WTC11 (cell line): ENCODE measurements around the gene KRTAP10-2. TPM values are rescaled to one million over a fixed set of nuclear protein-coding genes. Genes with fewer than 3 reads are reported as not detected.

Source experiments
- ATAC-seq: fragments of 200-7000 bp; cut with Tn5 transposase; 2 replicates; pipeline ENCODE4 v1.10.0; 2021; ENCODE audit warnings: mild to moderate bottlenecking, moderate library complexity
- CTCF ChIA-PET: fragments of 300-600 bp; sonication (Branson Sonifier 250); formaldehyde crosslinking; loops from one replicate; lab custom pipeline; 2021; ENCODE audit warnings: antibody characterized with exemption; lab: Charles Lee
- POLR2A ChIA-PET: fragments of 350-600 bp; sonication (Branson Sonifier 250); formaldehyde crosslinking; loops from one replicate; lab custom pipeline; 2021; ENCODE audit warnings: antibody characterized with exemption; lab: Charles Lee
- DNase-seq: peaks from one replicate; pipeline ENCODE4 v3.0.0; 2021; ENCODE audit warnings: low spot score
- H3K27ac Mint-ChIP-seq: 2 replicates; pipeline ENCODE4 v1.8.0; 2021; ENCODE audit warnings: mixed read lengths
- H3K27me3 Mint-ChIP-seq: 2 replicates; pipeline ENCODE4 v1.8.0; 2021; ENCODE audit warnings: low read depth, mild to moderate bottlenecking, moderate library complexity, mixed read lengths
- H3K36me3 Mint-ChIP-seq: 2 replicates; pipeline ENCODE4 v1.8.0; 2021; ENCODE audit warnings: mixed read lengths
- H3K4me1 Mint-ChIP-seq: 2 replicates; pipeline ENCODE4 v1.8.0; 2022; ENCODE audit warnings: mixed read lengths
- H3K4me3 Mint-ChIP-seq: 2 replicates; pipeline ENCODE4 v1.8.0; 2021; ENCODE audit warnings: mild to moderate bottlenecking, moderate library complexity, mixed read lengths
- H3K9me3 Mint-ChIP-seq: 2 replicates; pipeline ENCODE4 v1.8.0; 2021; ENCODE audit warnings: mixed read lengths
- CREM ChIP-seq: sonication (generic); formaldehyde crosslinking; IDR thresholded peaks from 2 replicates; pipeline ENCODE4 v1.8.1; 2022; ENCODE audit warnings: mild to moderate bottlenecking, missing genetic modification reagents, moderate library complexity
- FOXK1 ChIP-seq: sonication (generic); formaldehyde crosslinking; IDR thresholded peaks from 2 replicates; pipeline ENCODE4 v1.8.0; 2022; ENCODE audit warnings: mild to moderate bottlenecking, moderate library complexity, missing genetic modification reagents
- FOXP1 ChIP-seq: sonication (generic); formaldehyde crosslinking; IDR thresholded peaks from 2 replicates; pipeline ENCODE4 v1.8.0; 2022; ENCODE audit warnings: missing genetic modification reagents, mild to moderate bottlenecking, moderate library complexity, borderline replicate concordance
- JAZF1 ChIP-seq: fragments of 250-450 bp; sonication (Bioruptor Pico); IDR thresholded peaks from 2 replicates; pipeline ENCODE4 v1.9.0; 2021; ENCODE audit warnings: moderate library complexity, mild to moderate bottlenecking, inconsistent platforms
- JUN ChIP-seq: sonication (generic); formaldehyde crosslinking; IDR thresholded peaks from 2 replicates; pipeline ENCODE4 v1.8.0; 2023; ENCODE audit warnings: mild to moderate bottlenecking, missing genetic modification reagents
- PRRX2 ChIP-seq: fragments of 250-450 bp; sonication (Bioruptor Pico); IDR thresholded peaks from 2 replicates; pipeline ENCODE4 v1.8.0; 2021; ENCODE audit warnings: mild to moderate bottlenecking
- TCF7 ChIP-seq: sonication (generic); formaldehyde crosslinking; IDR thresholded peaks from 2 replicates; pipeline ENCODE4 v1.8.0; 2022; ENCODE audit warnings: mild to moderate bottlenecking, low read depth, missing genetic modification reagents, moderate library complexity
- total RNA-seq: library from RNA; stranded (reverse); gene quantifications from 3 replicates; pipeline ENCODE4 v1.2.3, GENCODE V29; 2021
- TF ChIP-seq, protein P1 (sequence below): fragments of 250-450 bp; sonication (Bioruptor Pico); IDR thresholded peaks from 2 replicates; pipeline ENCODE4 v1.9.0; 2021; ENCODE audit warnings: moderate library complexity, mild to moderate bottlenecking, inconsistent platforms, borderline replicate concordance
- TF ChIP-seq, protein P2 (sequence below): sonication (generic); formaldehyde crosslinking; IDR thresholded peaks from 2 replicates; pipeline ENCODE4 v1.8.1; 2023; ENCODE audit warnings: mild to moderate bottlenecking, missing genetic modification reagents, moderate library complexity
- TF ChIP-seq, protein P3 (sequence below): sonication (generic); formaldehyde crosslinking; IDR thresholded peaks from 2 replicates; pipeline ENCODE4 v1.8.0; 2022; ENCODE audit warnings: mild to moderate bottlenecking, missing genetic modification reagents
- TF ChIP-seq, protein P4 (sequence below): fragments of 250-450 bp; sonication (Bioruptor Pico); IDR thresholded peaks from 2 replicates; pipeline ENCODE4 v2.1.2; 2022; ENCODE audit warnings: mild to moderate bottlenecking, moderate library complexity
- TF ChIP-seq, protein P5 (sequence below): sonication (generic); formaldehyde crosslinking; IDR thresholded peaks from 2 replicates; pipeline ENCODE4 v1.8.1; 2022; ENCODE audit warnings: low read depth, missing genetic modification reagents, borderline replicate concordance

Gene KRTAP10-2
- total RNA-seq, 1 experiment from 2014 or later: not detected

DNA sequence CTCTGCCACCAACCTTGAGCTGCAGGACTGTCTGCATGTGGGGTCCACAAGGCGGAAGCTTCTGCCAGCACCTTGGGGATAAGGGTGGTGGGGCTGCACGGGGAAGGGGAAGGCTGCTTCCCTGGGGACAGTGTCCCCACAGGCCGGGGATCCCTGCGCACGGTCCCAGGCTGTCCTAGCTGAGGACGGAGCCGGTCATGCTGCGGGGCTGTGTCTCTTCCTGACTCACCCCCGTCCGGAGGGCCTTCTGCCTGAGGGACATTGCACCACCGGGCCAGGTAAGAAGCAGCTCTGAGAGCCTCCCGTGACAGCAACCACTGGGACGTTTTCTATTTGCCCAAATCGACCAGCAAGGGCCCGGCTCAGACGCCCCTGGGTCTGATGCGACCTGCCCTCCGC is 41.2 kb downstream of the KRTAP10-2 start:
- peak; percentile 20 for ATAC-seq
- ChIA-PET CTCF (interaction anchor here (0.6 to 4.2 kb wide), 44 partner anchors 9 to 462 kb away, joined by 3 to 53 read pairs (median 5); partner anchors contain the start of genes KRTAP10-4, KRTAP10-6, TSPEAR and UBE2G2), POLR2A (no interaction called here)
- Mint-ChIP-seq H3K9me3 (no peaks in the 10 kb centered on the region), H3K27me3 (no peaks in the 10 kb centered on the region), H3K36me3 (no peaks in the 10 kb centered on the region), H3K4me1 (no peaks in the 10 kb centered on the region; the same call in 1 of the 2 replicates), H3K27ac (peak overlapping the region; percentile 22), H3K4me3 (no peak overlapping the region)
- TF ChIP-seq CREM (CRISPR knock-in tag) (no peak), PRRX2 (CRISPR knock-in tag) (no peak), JUN (CRISPR knock-in tag) (no peak), FOXP1 (CRISPR knock-in tag) (0 out of 2 replicates have a peak, but pooled peaks have one; percentile 31)
- TF ChIP-seq, protein P1, sequence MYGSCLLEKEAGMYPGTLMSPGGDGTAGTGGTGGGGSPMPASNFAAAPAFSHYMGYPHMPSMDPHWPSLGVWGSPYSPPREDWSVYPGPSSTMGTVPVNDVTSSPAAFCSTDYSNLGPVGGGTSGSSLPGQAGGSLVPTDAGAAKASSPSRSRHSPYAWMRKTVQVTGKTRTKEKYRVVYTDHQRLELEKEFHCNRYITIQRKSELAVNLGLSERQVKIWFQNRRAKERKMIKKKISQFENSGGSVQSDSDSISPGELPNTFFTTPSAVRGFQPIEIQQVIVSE (CRISPR knock-in tag): no peak
- no peak for DNase-seq

DNA sequence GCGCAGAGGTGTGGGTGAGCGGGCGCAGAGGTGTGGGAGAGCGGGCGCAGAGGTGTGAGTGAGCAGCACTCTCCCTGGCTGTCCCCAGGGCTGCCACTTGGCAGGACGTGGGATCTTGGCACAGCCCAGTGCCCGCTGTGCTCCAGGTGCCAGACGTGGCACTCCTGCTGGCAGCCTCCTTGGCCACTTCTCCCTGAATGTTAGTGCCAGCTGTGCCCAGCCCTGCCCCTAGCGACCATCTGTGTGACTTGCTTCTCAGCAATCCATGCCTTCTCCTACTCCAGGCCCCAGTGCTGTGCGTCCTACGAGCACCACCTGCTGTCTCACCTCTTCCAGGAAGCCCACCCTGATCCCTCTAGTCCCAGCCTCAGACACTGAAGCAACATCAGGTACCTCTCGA is 41.8 kb downstream of the KRTAP10-2 start:
- DNase-seq (no peak), ATAC-seq (no peak)
- no peaks in the 10 kb centered on the region for H3K9me3 Mint-ChIP-seq
- no peaks in the 10 kb centered on the region for H3K27me3 Mint-ChIP-seq
- H3K4me1 Mint-ChIP-seq: no peaks in the 10 kb centered on the region; the same call in 1 of the 2 replicates
- ChIA-PET CTCF (interaction anchor here (0.7 to 4.2 kb wide), 23 partner anchors 11 to 292 kb away, joined by 3 to 53 read pairs (median 6); partner anchors contain the start of genes KRTAP10-6, TSPEAR and UBE2G2), POLR2A (no interaction called here)
- H3K36me3 Mint-ChIP-seq: no peaks in the 10 kb centered on the region
- no peak overlapping the region for H3K4me3 Mint-ChIP-seq
- H3K27ac Mint-ChIP-seq: peak overlapping the region; percentile 22
- TF ChIP-seq FOXK1 (CRISPR knock-in tag): no peak
- TF ChIP-seq TCF7 (CRISPR knock-in tag): no peak
- TF ChIP-seq, protein P2, sequence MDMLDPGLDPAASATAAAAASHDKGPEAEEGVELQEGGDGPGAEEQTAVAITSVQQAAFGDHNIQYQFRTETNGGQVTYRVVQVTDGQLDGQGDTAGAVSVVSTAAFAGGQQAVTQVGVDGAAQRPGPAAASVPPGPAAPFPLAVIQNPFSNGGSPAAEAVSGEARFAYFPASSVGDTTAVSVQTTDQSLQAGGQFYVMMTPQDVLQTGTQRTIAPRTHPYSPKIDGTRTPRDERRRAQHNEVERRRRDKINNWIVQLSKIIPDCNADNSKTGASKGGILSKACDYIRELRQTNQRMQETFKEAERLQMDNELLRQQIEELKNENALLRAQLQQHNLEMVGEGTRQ (CRISPR knock-in tag): no peak
- TF ChIP-seq JAZF1 (CRISPR knock-in tag): no peak
- TF ChIP-seq, protein P3, sequence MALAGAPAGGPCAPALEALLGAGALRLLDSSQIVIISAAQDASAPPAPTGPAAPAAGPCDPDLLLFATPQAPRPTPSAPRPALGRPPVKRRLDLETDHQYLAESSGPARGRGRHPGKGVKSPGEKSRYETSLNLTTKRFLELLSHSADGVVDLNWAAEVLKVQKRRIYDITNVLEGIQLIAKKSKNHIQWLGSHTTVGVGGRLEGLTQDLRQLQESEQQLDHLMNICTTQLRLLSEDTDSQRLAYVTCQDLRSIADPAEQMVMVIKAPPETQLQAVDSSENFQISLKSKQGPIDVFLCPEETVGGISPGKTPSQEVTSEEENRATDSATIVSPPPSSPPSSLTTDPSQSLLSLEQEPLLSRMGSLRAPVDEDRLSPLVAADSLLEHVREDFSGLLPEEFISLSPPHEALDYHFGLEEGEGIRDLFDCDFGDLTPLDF (CRISPR knock-in tag): no peak

DNA sequence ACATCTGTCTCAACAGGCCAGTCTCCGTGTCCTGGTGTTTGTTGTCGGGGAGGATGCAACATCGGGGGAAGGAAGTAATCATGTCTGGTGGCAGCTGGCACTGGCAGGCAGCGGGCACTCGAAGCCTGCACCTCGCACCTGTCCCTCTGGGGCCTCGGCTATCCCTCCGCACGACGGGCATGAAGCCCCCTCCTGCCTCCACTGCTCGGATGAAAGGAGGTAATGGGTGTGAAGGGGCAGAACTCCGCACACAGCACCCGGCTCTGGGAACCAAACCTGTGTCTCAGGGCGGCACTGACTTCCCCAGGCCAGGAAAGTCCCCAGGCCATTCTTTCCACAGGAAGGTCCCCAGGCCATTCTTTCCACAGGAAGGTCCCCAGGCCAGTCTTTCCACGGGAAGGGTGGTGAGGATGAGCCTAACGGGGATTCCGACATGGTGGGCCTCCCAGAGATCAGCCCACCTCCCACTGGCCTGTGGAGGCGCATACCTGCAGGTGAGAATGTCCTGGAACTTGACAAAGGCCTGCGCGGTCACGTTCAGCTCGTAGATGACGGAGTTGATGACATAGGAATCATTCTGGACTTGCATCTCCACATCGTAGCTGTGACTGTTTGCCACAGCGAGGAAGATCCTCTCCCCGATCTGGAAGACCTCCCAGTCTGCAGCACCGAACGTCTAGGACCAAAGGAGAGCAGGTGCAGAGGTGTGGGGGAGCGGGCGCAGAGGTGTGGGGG is 42.4 kb downstream of the KRTAP10-2 start:
- ATAC-seq: no peak
- Mint-ChIP-seq H3K27ac (no peak overlapping the region), H3K27me3 (no peaks in the 10 kb centered on the region), H3K4me1 (no peaks in the 10 kb centered on the region; the same call in 1 of the 2 replicates), H3K9me3 (no peaks in the 10 kb centered on the region), H3K36me3 (no peaks in the 10 kb centered on the region), H3K4me3 (no peak overlapping the region)
- ChIA-PET CTCF (interaction anchor here (2.1 kb wide), 1 partner anchor 292 kb away, joined by 13 read pairs; the partner anchor contains the start of gene UBE2G2), POLR2A (no interaction called here)
- DNase-seq: no peak
- TF ChIP-seq, protein P4, sequence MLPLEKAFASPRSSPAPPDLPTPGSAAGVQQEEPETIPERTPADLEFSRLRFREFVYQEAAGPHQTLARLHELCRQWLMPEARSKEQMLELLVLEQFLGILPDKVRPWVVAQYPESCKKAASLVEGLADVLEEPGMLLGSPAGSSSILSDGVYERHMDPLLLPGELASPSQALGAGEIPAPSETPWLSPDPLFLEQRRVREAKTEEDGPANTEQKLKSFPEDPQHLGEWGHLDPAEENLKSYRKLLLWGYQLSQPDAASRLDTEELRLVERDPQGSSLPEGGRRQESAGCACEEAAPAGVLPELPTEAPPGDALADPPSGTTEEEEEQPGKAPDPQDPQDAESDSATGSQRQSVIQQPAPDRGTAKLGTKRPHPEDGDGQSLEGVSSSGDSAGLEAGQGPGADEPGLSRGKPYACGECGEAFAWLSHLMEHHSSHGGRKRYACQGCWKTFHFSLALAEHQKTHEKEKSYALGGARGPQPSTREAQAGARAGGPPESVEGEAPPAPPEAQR (CRISPR knock-in tag): no peak
- TF ChIP-seq, protein P5, sequence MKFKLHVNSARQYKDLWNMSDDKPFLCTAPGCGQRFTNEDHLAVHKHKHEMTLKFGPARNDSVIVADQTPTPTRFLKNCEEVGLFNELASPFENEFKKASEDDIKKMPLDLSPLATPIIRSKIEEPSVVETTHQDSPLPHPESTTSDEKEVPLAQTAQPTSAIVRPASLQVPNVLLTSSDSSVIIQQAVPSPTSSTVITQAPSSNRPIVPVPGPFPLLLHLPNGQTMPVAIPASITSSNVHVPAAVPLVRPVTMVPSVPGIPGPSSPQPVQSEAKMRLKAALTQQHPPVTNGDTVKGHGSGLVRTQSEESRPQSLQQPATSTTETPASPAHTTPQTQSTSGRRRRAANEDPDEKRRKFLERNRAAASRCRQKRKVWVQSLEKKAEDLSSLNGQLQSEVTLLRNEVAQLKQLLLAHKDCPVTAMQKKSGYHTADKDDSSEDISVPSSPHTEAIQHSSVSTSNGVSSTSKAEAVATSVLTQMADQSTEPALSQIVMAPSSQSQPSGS (CRISPR knock-in tag): no peak
